ENCODE results near the gene CHAC2. TPM values are rescaled to one million over a fixed set of nuclear protein-coding genes. Genes with fewer than 3 reads are reported as not detected.

CHAC2 gene
- polyA plus RNA-seq, 1 experiment: 0.98 TPM

DNA sequence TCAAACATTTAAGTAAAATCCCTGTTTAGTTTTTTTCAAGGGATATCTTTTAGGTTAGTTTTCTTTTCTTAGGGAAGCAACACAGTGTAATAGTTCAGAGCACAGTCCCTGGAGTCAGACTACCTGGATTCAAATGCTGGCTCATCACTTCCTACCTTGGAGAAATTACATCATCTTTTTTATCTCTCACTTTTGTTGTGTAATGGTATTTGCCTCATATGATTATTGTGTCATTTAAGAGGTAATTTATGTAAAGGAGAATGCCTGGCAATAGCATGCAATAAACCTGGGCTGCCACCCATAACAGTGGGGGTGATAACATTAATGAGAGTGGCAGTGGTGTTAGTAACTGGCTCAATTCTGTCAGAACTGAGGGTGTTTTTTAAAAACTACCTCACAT lies 45.5 kb downstream of the CHAC2 start:
- no peak overlapping the region for H3K4me3 ChIP-seq (ENCODE audit: low read depth, low read length)
- H3K27me3 ChIP-seq (ENCODE audit: control insufficient read depth, insufficient read depth, low read length): no peaks in the 10 kb centered on the region
- POLR2A ChIA-PET: interaction anchor here (0.6 kb wide), 1 partner anchor 101 kb away, joined by 4 read pairs; no protein-coding TSS in a partner anchor
- CTCF ChIA-PET: interaction anchor here (0.6 to 1.0 kb wide), 2 partner anchors 11 to 147 kb away, joined by 4 read pairs; no protein-coding TSS in a partner anchor
- TF ChIP-seq, protein P1, sequence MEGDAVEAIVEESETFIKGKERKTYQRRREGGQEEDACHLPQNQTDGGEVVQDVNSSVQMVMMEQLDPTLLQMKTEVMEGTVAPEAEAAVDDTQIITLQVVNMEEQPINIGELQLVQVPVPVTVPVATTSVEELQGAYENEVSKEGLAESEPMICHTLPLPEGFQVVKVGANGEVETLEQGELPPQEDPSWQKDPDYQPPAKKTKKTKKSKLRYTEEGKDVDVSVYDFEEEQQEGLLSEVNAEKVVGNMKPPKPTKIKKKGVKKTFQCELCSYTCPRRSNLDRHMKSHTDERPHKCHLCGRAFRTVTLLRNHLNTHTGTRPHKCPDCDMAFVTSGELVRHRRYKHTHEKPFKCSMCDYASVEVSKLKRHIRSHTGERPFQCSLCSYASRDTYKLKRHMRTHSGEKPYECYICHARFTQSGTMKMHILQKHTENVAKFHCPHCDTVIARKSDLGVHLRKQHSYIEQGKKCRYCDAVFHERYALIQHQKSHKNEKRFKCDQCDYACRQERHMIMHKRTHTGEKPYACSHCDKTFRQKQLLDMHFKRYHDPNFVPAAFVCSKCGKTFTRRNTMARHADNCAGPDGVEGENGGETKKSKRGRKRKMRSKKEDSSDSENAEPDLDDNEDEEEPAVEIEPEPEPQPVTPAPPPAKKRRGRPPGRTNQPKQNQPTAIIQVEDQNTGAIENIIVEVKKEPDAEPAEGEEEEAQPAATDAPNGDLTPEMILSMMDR (IDR thresholded peaks at IDR 0.05; ENCODE audit: insufficient read depth, low read depth, low read length): no peak
- peaks cover 9% of the 10 kb centered on the region for H3K36me3 ChIP-seq (ENCODE audit: control insufficient read depth, insufficient read depth, low read length)
- no peak for DNase-seq (ENCODE audit: low read depth)

DNA sequence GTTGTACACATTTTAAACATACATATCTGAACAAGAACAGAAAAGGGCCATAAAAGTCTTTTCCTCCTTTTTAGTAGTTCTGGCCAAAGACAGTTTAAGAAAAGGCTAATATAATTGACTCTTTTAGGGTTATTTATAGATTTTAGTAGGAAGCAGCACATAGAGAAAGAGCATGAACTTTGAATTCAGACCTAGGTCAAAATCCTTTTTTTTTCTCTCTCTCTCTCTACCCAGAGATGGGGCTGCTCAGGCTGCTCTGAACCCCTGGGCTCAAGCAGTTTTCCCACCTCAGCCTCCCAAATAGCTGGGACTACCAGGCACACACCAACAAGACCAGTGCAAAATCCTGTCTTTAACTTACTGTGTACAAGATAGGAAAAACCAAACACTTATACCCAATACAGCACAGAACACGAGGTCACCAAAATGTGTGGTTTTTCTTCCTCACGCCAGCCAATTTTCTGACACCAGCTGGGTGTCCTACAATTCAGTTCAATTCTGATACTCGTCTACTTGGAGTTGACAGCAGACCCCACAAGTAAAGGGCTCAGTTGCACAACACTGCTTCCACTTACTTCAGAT lies 51.3 kb downstream of the CHAC2 start:
- peaks cover 9% of the 10 kb centered on the region for H3K36me3 ChIP-seq (ENCODE audit: control insufficient read depth, insufficient read depth, low read length)
- TF ChIP-seq, protein P1 (IDR thresholded peaks at IDR 0.05; ENCODE audit: insufficient read depth, low read depth, low read length): no peak
- ChIA-PET POLR2A (no interaction called here), CTCF (interaction anchor here (1.3 kb wide), 1 partner anchor 12 kb away, joined by 3 read pairs; no protein-coding TSS in a partner anchor)
- no peak overlapping the region for H3K4me3 ChIP-seq (ENCODE audit: low read depth, low read length)
- no peak for DNase-seq (ENCODE audit: low read depth)
- H3K27me3 ChIP-seq (ENCODE audit: control insufficient read depth, insufficient read depth, low read length): no peaks in the 10 kb centered on the region

DNA sequence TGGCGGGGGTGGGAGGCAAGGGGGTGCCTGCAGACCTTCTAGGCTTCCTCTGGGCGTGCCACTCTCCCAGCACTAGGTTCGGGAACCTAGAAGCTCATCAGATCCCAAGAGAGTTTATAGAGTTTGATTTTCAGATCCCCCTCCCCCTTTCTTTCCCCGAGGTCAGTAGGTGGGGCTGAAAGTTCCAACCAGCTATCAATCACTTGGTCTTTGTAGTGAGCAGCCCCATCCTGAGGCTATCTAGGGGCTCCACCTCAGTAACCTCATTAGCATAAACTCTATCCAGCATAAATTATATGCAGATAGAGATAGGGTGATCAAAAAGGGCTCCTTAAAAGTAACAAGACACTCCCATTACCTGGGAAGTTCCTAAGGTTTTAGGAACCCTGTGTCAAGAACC lies 52.0 kb downstream of the CHAC2 start:
- DNase-seq (ENCODE audit: low read depth): no peak
- Histone ChIP-seq H3K4me3 (ENCODE audit: low read depth, low read length) (no peak overlapping the region), H3K36me3 (ENCODE audit: control insufficient read depth, insufficient read depth, low read length) (peaks cover 9% of the 10 kb centered on the region), H3K27me3 (ENCODE audit: control insufficient read depth, insufficient read depth, low read length) (no peaks in the 10 kb centered on the region)
- TF ChIP-seq, protein P1 (IDR thresholded peaks at IDR 0.05; ENCODE audit: insufficient read depth, low read depth, low read length): no peak
- POLR2A ChIA-PET: no interaction called here
- CTCF ChIA-PET: interaction anchor here (1.3 kb wide), 1 partner anchor 13 kb away, joined by 3 read pairs; no protein-coding TSS in a partner anchor

DNA sequence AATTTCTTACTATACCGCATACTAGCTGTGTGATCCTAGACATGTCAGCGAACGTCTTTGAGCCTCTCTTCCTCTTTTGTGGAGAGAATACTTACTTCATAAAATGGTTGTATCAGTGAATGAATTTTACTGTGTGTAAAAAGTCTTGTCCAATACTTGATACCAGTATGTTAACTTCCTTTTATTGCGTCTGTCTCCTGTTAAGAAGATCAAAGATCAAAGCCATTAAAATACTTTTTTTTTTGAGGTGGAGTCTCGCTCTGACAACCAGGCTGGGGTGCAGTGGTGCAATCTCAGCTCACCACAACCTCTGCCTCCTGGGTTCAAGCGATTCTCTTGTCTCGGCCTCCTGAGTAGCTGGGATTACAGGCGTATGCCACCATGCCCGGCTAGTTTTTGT lies 52.4 kb downstream of the CHAC2 start:
- TF ChIP-seq, protein P1 (IDR thresholded peaks at IDR 0.05; ENCODE audit: insufficient read depth, low read depth, low read length): no peak
- CTCF ChIA-PET: no interaction called here
- no peak for DNase-seq (ENCODE audit: low read depth)
- Histone ChIP-seq H3K27me3 (ENCODE audit: control insufficient read depth, insufficient read depth, low read length) (no peaks in the 10 kb centered on the region), H3K4me3 (ENCODE audit: low read depth, low read length) (no peak overlapping the region), H3K36me3 (ENCODE audit: control insufficient read depth, insufficient read depth, low read length) (peaks cover 9% of the 10 kb centered on the region)
- POLR2A ChIA-PET: no interaction called here

DNA sequence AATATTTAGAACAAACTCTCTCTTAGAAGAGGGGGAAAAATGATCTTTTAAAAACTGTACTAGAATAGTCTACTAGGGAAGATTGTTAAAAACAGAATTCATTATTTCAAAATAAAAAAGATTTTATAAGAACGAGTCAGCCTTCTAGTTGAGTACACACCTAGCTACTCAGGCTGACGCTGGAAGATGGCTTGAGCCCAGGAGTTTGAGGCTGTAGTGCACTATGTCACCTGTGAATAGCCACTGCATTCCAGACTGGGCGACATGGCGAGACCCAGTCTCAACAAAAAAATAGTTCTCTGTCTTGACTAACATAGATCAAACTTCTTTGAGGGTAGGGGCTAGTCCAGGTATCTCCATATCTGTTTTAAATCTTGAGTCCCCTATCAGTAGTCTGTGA lies 53.1 kb downstream of the CHAC2 start:
- POLR2A ChIA-PET: no interaction called here
- Histone ChIP-seq H3K27me3 (ENCODE audit: control insufficient read depth, insufficient read depth, low read length) (no peaks in the 10 kb centered on the region), H3K36me3 (ENCODE audit: control insufficient read depth, insufficient read depth, low read length) (peaks cover 9% of the 10 kb centered on the region), H3K4me3 (ENCODE audit: low read depth, low read length) (no peak overlapping the region)
- TF ChIP-seq, protein P1 (IDR thresholded peaks at IDR 0.05; ENCODE audit: insufficient read depth, low read depth, low read length): no peak
- CTCF ChIA-PET: interaction anchor here (0.5 to 0.6 kb wide), 2 partner anchors 26 to 449 kb away, joined by 3 to 4 read pairs; no protein-coding TSS in a partner anchor
- no peak for DNase-seq (ENCODE audit: low read depth)

Data from BJ (cell line).